ENCODE results near the gene NOS3. TPM values are rescaled to one million over a fixed set of nuclear protein-coding genes. Genes with fewer than 3 reads are reported as not detected.

The NOS3 gene
- polyA plus RNA-seq, 3 donors: 0.26 to 0.72 (median 0.39) TPM

DNA sequence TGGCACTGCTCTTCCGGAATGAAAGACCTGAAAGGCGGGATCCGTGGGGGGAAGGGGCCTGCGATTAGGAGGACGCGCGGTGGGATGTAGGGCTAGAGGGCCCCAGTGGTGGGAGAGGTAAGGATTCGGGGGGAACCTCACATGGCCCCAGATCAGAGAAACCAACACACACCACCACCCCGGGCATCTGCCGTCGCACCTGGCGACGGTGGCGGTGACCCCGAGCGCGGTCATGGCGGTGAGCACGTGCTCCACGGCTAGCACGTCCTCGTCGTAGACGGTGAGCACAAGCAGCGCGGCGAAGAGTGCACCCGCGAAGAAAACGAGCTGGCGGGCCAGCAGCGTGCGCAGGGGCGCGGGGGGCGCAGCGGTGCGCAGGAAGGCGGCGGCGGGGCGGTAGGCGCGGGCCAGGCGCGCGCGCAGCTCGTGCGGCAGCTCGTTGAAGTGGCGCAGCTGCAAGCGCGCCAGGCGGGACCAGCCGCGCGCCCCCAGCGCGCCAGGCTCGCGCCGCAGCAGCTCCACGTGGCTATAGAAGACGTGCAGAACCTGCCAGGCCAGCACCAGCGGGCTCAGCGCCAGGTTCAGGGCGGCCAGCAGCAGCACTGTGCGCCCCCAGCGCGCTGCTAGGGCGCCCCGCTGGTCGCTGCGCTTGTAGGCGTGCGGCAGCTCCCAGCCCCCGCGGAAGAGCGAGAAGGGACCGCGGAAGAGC, 27.8 kb downstream of the NOS3 start:
- intact Hi-C loops (cut with micrococcal nuclease): loop anchor here in 1 of 2 donors (5.0 kb wide), 1 partner anchor 94 kb away; no protein-coding TSS in a partner anchor
- 2% methylated on average over 77 of the region's 82 CpGs for WGBS (ENCODE audit: insufficient coverage)
- Histone ChIP-seq H3K27me3 (ENCODE audit: control insufficient read depth in 2 of 2, insufficient read depth in 2 of 2, low read length in 2 of 2) (peaks cover 23 to 50% of the 10 kb centered on the region in 2 donors), H3K36me3 (replicated peaks in 1 of 2; ENCODE audit: control insufficient read depth in 1 of 2, insufficient read depth in 2 of 2, low read length in 2 of 2) (no peaks in the 10 kb centered on the region), H4K20me1 (ENCODE audit: insufficient read depth, low read length) (no peaks in the 10 kb centered on the region), H3K4me2 (replicated peaks; ENCODE audit: extremely low read depth, low read length, poor library complexity, severe bottlenecking) (peak overlapping the region; percentile 51), H3K79me2 (ENCODE audit: insufficient read depth, low read length) (no peaks in the 10 kb centered on the region), H3K9ac (ENCODE audit: insufficient read depth, low read length, poor library complexity, severe bottlenecking) (no peak overlapping the region), H3K9me3 (replicated peaks in 1 of 2; ENCODE audit: control insufficient read depth in 1 of 2, insufficient read depth in 1 of 2, low read length in 2 of 2) (peaks cover 0 to 6% of the 10 kb centered on the region in 2 donors), H2AFZ (ENCODE audit: insufficient read depth, low read depth, low read length, poor library complexity, severe bottlenecking) (peak overlapping the region; percentile 35), H3K4me3 (replicated peaks in 1 of 3; ENCODE audit: low read depth in 2 of 3, low read length in 3 of 3) (peak overlapping the region in 1 of 3 experiments; percentile 51), H3K27ac (ENCODE audit: low read depth in 1 of 2, low read length in 2 of 2) (no peak overlapping the region), H3K4me1 (ENCODE audit: control insufficient read depth in 1 of 2, insufficient read depth in 2 of 2, low read length in 2 of 2) (peaks cover 25 to 38% of the 10 kb centered on the region in 2 donors)
- no peak for DNase-seq
- Mint-ChIP-seq H3K4me3 (peak overlapping the region; percentile 56 to 88), H3K27me3 (ENCODE audit: low read depth in 3 of 3) (peaks cover 57 to 86% (median 63%) of the 10 kb centered on the region in 3 donors), H3K36me3 (peaks cover 3 to 4% of the 10 kb centered on the region in 2 donors), H3K9me3 (peaks cover 0 to 16% (median 3%) of the 10 kb centered on the region in 7 donors), H3K4me1 (peaks cover 35% of the 10 kb centered on the region), H3K27ac (peak overlapping the region in 2 of 7 donors; percentile 58 to 70)
- TF ChIP-seq, protein P1, sequence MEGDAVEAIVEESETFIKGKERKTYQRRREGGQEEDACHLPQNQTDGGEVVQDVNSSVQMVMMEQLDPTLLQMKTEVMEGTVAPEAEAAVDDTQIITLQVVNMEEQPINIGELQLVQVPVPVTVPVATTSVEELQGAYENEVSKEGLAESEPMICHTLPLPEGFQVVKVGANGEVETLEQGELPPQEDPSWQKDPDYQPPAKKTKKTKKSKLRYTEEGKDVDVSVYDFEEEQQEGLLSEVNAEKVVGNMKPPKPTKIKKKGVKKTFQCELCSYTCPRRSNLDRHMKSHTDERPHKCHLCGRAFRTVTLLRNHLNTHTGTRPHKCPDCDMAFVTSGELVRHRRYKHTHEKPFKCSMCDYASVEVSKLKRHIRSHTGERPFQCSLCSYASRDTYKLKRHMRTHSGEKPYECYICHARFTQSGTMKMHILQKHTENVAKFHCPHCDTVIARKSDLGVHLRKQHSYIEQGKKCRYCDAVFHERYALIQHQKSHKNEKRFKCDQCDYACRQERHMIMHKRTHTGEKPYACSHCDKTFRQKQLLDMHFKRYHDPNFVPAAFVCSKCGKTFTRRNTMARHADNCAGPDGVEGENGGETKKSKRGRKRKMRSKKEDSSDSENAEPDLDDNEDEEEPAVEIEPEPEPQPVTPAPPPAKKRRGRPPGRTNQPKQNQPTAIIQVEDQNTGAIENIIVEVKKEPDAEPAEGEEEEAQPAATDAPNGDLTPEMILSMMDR (IDR thresholded peaks at IDR 0.05): peak; percentile 43

- Mint-ChIP-seq H3K27ac (no peak overlapping the region), H3K4me1 (peaks cover 30% of the 10 kb centered on the region), H3K4me3 (peak overlapping the region in 1 of 2 donors; percentile 74), H3K36me3 (peaks cover 3 to 4% of the 10 kb centered on the region in 2 donors), H3K27me3 (ENCODE audit: low read depth in 3 of 3) (peaks cover 55 to 84% (median 58%) of the 10 kb centered on the region in 3 donors), H3K9me3 (peaks cover 0 to 16% (median 3%) of the 10 kb centered on the region in 7 donors)
- H3K27me3 ChIP-seq (ENCODE audit: control insufficient read depth in 2 of 2, insufficient read depth in 2 of 2, low read length in 2 of 2): peaks cover 23 to 47% of the 10 kb centered on the region in 2 donors
- TF ChIP-seq, protein P1 (IDR thresholded peaks at IDR 0.05): no peak
- no peak for DNase-seq
- H3K79me2 ChIP-seq (ENCODE audit: insufficient read depth, low read length): no peaks in the 10 kb centered on the region
- H3K27ac ChIP-seq (ENCODE audit: low read depth in 1 of 2, low read length in 2 of 2): no peak overlapping the region
- H3K4me1 ChIP-seq (ENCODE audit: control insufficient read depth in 1 of 2, insufficient read depth in 2 of 2, low read length in 2 of 2): peaks cover 20 to 32% of the 10 kb centered on the region in 2 donors
- H4K20me1 ChIP-seq (ENCODE audit: insufficient read depth, low read length): no peaks in the 10 kb centered on the region
- no peaks in the 10 kb centered on the region for H3K36me3 ChIP-seq (replicated peaks in 1 of 2; ENCODE audit: control insufficient read depth in 1 of 2, insufficient read depth in 2 of 2, low read length in 2 of 2)
- 10% methylated on average over 19 of the region's 20 CpGs for WGBS (ENCODE audit: insufficient coverage)
- H3K4me3 ChIP-seq (replicated peaks in 1 of 3; ENCODE audit: low read depth in 2 of 3, low read length in 3 of 3): no peak overlapping the region
- H3K9me3 ChIP-seq (replicated peaks in 1 of 2; ENCODE audit: control insufficient read depth in 1 of 2, insufficient read depth in 1 of 2, low read length in 2 of 2): peaks cover 0 to 6% of the 10 kb centered on the region in 2 donors
- peak overlapping the region; percentile 35 for H2AFZ ChIP-seq (ENCODE audit: insufficient read depth, low read depth, low read length, poor library complexity, severe bottlenecking)
- H3K4me2 ChIP-seq (replicated peaks; ENCODE audit: extremely low read depth, low read length, poor library complexity, severe bottlenecking): no peak overlapping the region
- no peak overlapping the region for H3K9ac ChIP-seq (ENCODE audit: insufficient read depth, low read length, poor library complexity, severe bottlenecking)
- intact Hi-C loops (cut with micrococcal nuclease): loop anchor here in 1 of 2 donors (5.0 kb wide), 1 partner anchor 93 kb away; no protein-coding TSS in a partner anchor
Measured at GRCh38 chr7:151019130-151019447, 28.3 kb downstream of the NOS3 start.

All from CD14-positive monocyte (primary cell).